ENCODE results near the gene POLR1B.
"Not testable (repeated sequence)": the region's sequence is repeated elsewhere in the genome, so short reads cannot be mapped to it uniquely, and the experiment has no call there.

POLR1B gene

GRCh38 chr2:112614201-112614840 is 72.1 kb downstream of the POLR1B start:
- DNase-seq (ENCODE audit: low read depth in 1 of 2, low spot score in 1 of 2), result no peak
- in situ Hi-C loops (cut with HindIII; ENCODE audit: low pct_unique_long_range_greater_than_20kb, low sequenced_read_pairs), result no loop called here
- no peak for TF ChIP-seq JUND (IDR thresholded peaks at IDR 0.05; ENCODE audit: low read depth)

GRCh38 chr2:112615051-112615450 is 72.8 kb downstream of the POLR1B start:
- TF ChIP-seq JUND (IDR thresholded peaks at IDR 0.05; ENCODE audit: low read depth), result no peak
- in situ Hi-C loops (cut with HindIII; ENCODE audit: low pct_unique_long_range_greater_than_20kb, low sequenced_read_pairs), result no loop called here
- DNase-seq (ENCODE audit: low read depth in 1 of 2, low spot score in 1 of 2), result no peak

DNA sequence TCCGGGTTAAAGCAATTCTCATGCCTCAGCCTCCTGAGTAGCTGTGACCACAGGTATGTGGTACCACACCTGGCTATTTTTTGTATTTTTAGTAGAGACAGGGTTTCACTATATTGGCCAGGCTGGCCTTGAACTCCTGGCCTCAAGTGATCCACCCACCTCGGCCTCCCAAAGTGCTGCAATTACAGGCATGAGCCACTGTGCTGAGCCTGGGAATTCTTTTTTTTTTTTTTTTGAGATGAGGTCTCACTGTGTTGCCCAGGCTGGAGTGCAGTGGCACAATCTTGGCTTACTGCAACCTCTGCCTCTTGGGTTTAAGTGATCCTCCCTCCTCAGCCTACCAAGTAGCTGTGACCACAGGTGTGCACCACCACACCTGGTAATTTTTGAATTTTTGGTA is 73.5 kb downstream of the POLR1B start:
- DNase-seq (ENCODE audit: low read depth in 1 of 2, low spot score in 1 of 2); in situ Hi-C loops (cut with HindIII; ENCODE audit: low pct_unique_long_range_greater_than_20kb, low sequenced_read_pairs): not testable (repeated sequence)

DNA sequence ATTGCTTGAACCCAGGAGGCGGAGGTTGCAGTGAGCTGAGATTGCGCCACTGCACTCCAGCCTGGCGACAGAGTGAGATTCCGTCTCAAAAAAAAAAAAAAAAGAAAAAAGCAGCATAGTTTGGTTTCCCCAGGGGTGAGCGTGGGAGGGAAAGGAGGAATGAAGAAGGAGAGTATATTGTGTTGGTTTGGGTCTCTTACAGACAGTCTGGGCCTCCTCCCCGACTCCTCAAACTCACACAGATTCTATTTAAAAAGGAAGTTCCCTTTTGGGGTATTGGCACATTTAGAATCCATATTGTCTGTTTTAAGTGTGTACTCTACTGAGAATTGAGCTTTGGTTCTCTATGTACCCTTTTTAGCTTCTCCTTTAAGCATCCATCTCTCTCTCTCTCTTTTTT is 76.1 kb downstream of the POLR1B start:
- DNase-seq (ENCODE audit: low read depth in 1 of 2, low spot score in 1 of 2), result no peak
- no peak for TF ChIP-seq JUND (IDR thresholded peaks at IDR 0.05; ENCODE audit: low read depth)
- in situ Hi-C loops (cut with HindIII; ENCODE audit: low pct_unique_long_range_greater_than_20kb, low sequenced_read_pairs), result no loop called here

GRCh38 chr2:112621790-112622527 is 79.7 kb downstream of the POLR1B start:
- no peak for TF ChIP-seq JUND (IDR thresholded peaks at IDR 0.05; ENCODE audit: low read depth)
- in situ Hi-C loops (cut with HindIII; ENCODE audit: low pct_unique_long_range_greater_than_20kb, low sequenced_read_pairs), result no loop called here

GRCh38 chr2:112622528-112622849 is 80.2 kb downstream of the POLR1B start:
- TF ChIP-seq JUND (IDR thresholded peaks at IDR 0.05; ENCODE audit: low read depth), result no peak
- in situ Hi-C loops (cut with HindIII; ENCODE audit: low pct_unique_long_range_greater_than_20kb, low sequenced_read_pairs), result no loop called here
- no peak for DNase-seq (ENCODE audit: low read depth in 1 of 2, low spot score in 1 of 2)

More at GRCh38 chr2:112621790-112622527, 79.7 kb downstream of the POLR1B start:
- DNase-seq (ENCODE audit: low read depth in 1 of 2, low spot score in 1 of 2), result peak in 1 of 2 experiments; percentile 39

DNA sequence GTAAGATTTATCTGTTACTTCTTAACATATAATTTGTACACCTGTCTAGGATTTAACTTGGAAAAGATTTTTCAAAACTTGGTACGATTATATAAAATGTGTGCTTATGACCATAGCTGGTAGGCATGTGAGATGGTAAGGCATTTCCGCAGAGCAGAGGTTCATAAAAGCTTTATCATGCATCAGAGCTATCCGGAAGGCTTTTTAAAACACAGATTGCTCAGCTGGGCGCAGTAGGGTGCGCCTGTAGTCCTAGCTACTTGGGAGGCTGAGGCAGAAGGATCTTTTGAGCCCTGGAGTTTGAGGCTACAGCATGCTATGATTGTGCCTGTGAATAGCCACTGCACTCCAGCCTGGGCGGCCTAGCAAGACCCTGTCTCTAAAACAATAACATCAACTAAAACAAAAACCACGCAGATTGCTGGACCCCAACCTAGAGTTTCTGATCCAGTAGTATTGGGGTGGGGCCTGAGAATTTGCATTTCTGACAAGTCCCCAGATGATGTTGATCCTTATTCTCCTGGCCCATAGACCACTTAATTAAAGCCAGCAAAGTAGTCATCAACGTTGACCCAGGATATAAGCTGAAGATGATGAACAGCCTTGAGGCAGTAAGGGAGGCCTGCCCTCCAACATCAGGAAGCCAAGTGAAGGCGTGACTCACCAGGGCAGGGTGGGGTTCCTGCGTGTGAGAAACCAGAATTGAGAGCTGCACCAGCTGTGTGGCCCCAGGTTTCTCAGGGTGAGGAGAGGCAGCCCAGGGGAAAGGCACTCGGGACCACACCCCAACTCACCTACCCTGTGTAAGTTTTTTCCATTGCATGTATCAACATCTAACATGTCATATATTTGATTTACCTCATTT is 81.9 kb downstream of the POLR1B start:
- no peak for DNase-seq (ENCODE audit: low read depth in 1 of 2, low spot score in 1 of 2)
- in situ Hi-C loops (cut with HindIII; ENCODE audit: low pct_unique_long_range_greater_than_20kb, low sequenced_read_pairs), result no loop called here

GRCh38 chr2:112625474-112626114 is 83.3 kb downstream of the POLR1B start:
- in situ Hi-C loops (cut with HindIII; ENCODE audit: low pct_unique_long_range_greater_than_20kb, low sequenced_read_pairs), result no loop called here
- no peak for TF ChIP-seq JUND (IDR thresholded peaks at IDR 0.05; ENCODE audit: low read depth)
- DNase-seq (ENCODE audit: low read depth in 1 of 2, low spot score in 1 of 2), result no peak

More for the DNA sequence above, 81.9 kb downstream of the POLR1B start:
- no peak for TF ChIP-seq JUND (IDR thresholded peaks at IDR 0.05; ENCODE audit: low read depth)

- in situ Hi-C loops (cut with HindIII; ENCODE audit: low pct_unique_long_range_greater_than_20kb, low sequenced_read_pairs), result no loop called here
- DNase-seq (ENCODE audit: low read depth in 1 of 2, low spot score in 1 of 2), result peak in 1 of 2 experiments; percentile 62
- no peak for TF ChIP-seq JUND (IDR thresholded peaks at IDR 0.05; ENCODE audit: low read depth)
Measured at GRCh38 chr2:112626604-112627059, 84.4 kb downstream of the POLR1B start.

Measured in T47D (cell line).